Measurements from ENCODE around the gene CELF3. TPM values are rescaled to one million over a fixed set of nuclear protein-coding genes. Genes with fewer than 3 reads are reported as not detected.
A peak's percentile ranks its signal among the peaks of the same experiment; 100 is the strongest.
"Not testable (repeated sequence)": the region's sequence is repeated elsewhere in the genome, so short reads cannot be mapped to it uniquely, and the experiment has no call there.

The CELF3 gene
- total RNA-seq, 2 experiments from 2014 or later, result not detected

DNA sequence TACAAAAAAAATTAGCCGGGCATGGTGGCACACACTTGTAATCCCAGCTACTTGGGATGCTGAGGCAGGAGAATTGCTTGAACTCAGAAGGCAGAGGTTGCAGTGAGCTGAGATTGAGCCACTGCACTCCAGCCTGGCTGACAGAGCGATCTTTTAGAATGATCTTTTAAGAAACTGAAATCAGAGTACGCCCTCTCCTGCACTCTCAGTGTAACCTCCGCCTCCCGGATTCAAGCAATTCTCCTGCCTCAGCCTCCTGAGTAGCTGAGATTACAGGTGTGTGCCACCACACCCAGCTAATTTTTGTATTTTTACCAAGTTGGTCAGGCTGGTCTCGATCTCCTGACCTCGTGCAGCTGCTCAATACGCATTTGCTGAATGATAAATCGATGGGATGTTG, 17.4 kb upstream of the CELF3 start:
- DNase-seq; H3K36me3 Mint-ChIP-seq (ENCODE audit: low read depth); POLR2A ChIA-PET; H3K4me1 Mint-ChIP-seq (ENCODE audit: low read depth); H3K4me3 Mint-ChIP-seq; H3K27ac Mint-ChIP-seq; ATAC-seq: not testable (repeated sequence)
- H3K9me3 Mint-ChIP-seq (ENCODE audit: insufficient read depth), result peaks cover 18% of the 10 kb centered on the region
- peaks cover 13% of the 10 kb centered on the region for H3K27me3 Mint-ChIP-seq (ENCODE audit: low read depth)
- CTCF ChIA-PET, result interaction anchor here (0.8 to 3.2 kb wide), 27 partner anchors 10 to 433 kb away, joined by 3 to 40 read pairs (median 4); no protein-coding TSS in a partner anchor

GRCh38 chr1:151733126-151733525, 16.5 kb upstream of the CELF3 start:
- ChIA-PET CTCF (interaction anchor here (1.0 to 3.2 kb wide), 2 partner anchors 138 to 426 kb away, joined by 3 to 40 read pairs; no protein-coding TSS in a partner anchor), POLR2A (no interaction called here)
- no peak for ATAC-seq
- peaks cover 14% of the 10 kb centered on the region for H3K9me3 Mint-ChIP-seq (ENCODE audit: insufficient read depth)
- H3K4me3 Mint-ChIP-seq, result no peak overlapping the region
- H3K27me3 Mint-ChIP-seq (ENCODE audit: low read depth), result peaks cover 17% of the 10 kb centered on the region
- no peaks in the 10 kb centered on the region for H3K4me1 Mint-ChIP-seq (ENCODE audit: low read depth)
- no peak overlapping the region for H3K27ac Mint-ChIP-seq
- DNase-seq, result no peak
- no peaks in the 10 kb centered on the region for H3K36me3 Mint-ChIP-seq (ENCODE audit: low read depth)

- H3K36me3 Mint-ChIP-seq (ENCODE audit: low read depth), result no peaks in the 10 kb centered on the region
- H3K9me3 Mint-ChIP-seq (ENCODE audit: insufficient read depth), result no peaks in the 10 kb centered on the region
- no peak overlapping the region for H3K27ac Mint-ChIP-seq
- H3K4me3 Mint-ChIP-seq, result no peak overlapping the region
- DNase-seq (no peak), ATAC-seq (no peak)
- peaks cover 26% of the 10 kb centered on the region for H3K27me3 Mint-ChIP-seq (ENCODE audit: low read depth)
- POLR2A ChIA-PET, result no interaction called here
- CTCF ChIA-PET, result interaction anchor here (2.0 kb wide), 1 partner anchor 136 kb away, joined by 7 read pairs; no protein-coding TSS in a partner anchor
- no peaks in the 10 kb centered on the region for H3K4me1 Mint-ChIP-seq (ENCODE audit: low read depth)
Measured at GRCh38 chr1:151729966-151730291, 13.3 kb upstream of the CELF3 start.

DNA sequence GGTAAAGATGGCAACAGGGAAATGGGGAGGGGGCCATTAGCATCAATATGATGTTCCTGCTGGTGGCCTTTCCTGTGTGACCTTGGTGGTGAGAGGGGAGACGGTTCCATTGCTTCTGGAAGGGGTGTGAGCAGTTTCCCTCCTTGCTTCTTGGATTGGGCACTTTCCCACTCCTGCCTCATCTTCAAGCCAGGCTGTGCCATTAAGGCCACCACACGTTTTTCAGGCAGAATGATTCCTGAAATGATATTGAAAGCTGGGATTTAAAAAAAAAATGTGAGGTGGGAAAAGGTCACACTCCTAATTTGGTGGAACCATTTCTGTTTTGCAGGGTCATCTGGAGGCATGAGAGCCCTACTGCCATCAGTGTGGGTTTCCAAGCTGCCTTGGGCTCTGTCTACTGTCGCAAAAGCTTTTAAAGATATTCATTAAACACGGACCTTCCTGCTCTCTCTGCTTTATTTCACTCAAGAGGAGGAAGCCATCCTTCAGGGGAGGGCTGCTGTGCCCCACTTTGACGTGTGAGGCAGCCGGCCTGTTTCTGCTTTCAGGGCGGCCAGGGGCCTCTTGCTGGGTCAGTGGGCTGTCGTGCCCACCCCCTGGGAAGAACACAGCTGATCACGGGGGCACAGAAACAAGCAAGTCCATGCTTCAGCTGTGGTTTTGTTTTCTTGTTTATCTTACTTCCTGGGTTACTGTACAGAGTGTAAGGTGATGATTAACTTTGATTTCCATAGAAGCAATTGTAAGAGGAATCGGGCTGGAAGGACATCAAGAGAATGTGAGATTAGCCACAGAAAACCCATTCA, 12.8 kb upstream of the CELF3 start:
- H3K36me3 Mint-ChIP-seq (ENCODE audit: low read depth), result no peaks in the 10 kb centered on the region
- DNase-seq (no peak), ATAC-seq (no peak)
- no peaks in the 10 kb centered on the region for H3K4me1 Mint-ChIP-seq (ENCODE audit: low read depth)
- ChIA-PET POLR2A (interaction anchor here (0.5 to 1.0 kb wide), 2 partner anchors 33 to 405 kb away, joined by 3 to 4 read pairs; no protein-coding TSS in a partner anchor), CTCF (interaction anchor here (2.0 kb wide), 1 partner anchor 135 kb away, joined by 7 read pairs; no protein-coding TSS in a partner anchor)
- no peak overlapping the region for H3K27ac Mint-ChIP-seq
- H3K4me3 Mint-ChIP-seq, result no peak overlapping the region
- H3K9me3 Mint-ChIP-seq (ENCODE audit: insufficient read depth), result no peaks in the 10 kb centered on the region
- peaks cover 24% of the 10 kb centered on the region for H3K27me3 Mint-ChIP-seq (ENCODE audit: low read depth)

DNA sequence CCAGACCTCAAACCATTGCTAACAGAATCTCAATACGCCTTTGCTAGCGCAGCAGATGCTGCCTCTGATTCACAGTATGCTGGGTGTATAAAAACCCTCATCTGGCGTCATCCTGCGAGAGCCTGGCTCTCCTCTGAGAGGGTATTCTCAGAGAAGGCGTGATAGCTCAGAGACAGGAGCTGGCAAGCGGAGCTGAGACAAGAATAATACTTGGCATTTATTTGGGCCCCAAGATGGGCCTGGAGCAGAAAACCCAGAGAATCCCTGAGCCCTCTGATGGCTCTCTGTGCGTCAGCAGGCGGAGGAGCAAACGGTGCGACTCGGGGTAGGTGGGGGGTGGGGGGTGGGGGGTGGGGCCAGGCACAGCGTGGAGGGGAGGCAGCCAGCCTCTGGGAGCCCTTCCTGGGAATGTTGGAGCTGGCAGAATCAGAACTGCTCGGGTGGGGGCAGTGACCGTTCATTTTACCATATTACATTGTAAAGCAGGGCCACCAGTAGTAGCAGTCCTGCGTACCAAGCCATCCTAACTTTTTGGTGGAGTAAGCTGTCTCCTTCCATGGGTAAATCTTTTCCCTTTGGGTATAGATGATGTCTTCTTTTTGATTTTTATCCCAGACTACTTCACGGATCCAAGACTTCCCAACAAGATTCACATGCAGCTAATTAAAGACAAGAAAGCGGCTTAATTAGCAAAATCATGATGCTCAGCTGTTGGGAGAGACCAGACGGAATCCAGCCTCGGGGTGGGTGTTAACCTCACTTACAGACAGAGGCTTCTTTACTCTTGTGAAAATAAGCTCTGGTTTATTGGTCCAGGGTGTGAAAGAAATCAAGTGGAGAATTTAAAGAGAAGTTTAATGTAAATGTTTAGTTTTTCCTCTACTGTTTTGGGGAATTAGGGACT, 11.8 kb upstream of the CELF3 start:
- no peak overlapping the region for H3K27ac Mint-ChIP-seq
- no peaks in the 10 kb centered on the region for H3K9me3 Mint-ChIP-seq (ENCODE audit: insufficient read depth)

DNA sequence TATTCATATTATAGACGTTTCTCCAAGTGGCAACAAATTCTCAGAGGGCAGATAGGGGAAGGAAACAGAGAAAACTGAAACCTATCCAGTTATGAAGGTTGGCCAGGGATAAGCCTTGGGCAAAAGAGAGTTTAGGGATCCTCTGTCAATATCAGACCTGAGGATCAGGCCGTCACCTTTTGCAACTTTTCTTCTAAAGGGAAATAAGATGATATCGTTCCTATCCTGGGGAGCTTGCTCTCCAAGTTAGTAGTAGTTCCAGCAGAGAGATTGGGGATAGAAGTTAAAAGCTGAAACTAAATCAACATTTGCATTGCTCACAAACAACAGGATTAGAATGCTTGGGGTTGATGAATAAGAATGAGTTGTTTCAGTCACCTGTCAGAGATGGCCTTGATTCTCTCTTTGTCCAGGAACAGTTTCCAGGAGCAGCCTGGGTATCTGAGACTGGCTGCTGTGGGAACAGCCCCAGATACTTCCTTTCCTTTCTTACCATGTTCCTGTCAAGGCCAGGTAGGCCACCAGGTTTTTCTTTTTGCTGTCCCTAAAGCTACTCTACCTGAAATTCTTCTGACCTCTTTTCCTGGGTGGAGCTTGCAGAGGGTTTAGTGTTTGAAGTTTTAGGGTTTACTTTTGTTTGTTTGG, 7.2 kb upstream of the CELF3 start:
- CTCF ChIA-PET, result interaction anchor here (0.9 to 1.5 kb wide), 4 partner anchors 8 to 113 kb away, joined by 3 to 4 read pairs (median 4); no protein-coding TSS in a partner anchor

More for the DNA sequence above, 11.8 kb upstream of the CELF3 start:
- no peak for DNase-seq
- Mint-ChIP-seq H3K4me1 (ENCODE audit: low read depth) (no peaks in the 10 kb centered on the region), H3K4me3 (no peak overlapping the region), H3K36me3 (ENCODE audit: low read depth) (no peaks in the 10 kb centered on the region), H3K27me3 (ENCODE audit: low read depth) (peaks cover 30% of the 10 kb centered on the region)
- ChIA-PET POLR2A (interaction anchor here (1.0 kb wide), 1 partner anchor 34 kb away, joined by 4 read pairs; no protein-coding TSS in a partner anchor), CTCF (interaction anchor here (1.1 to 2.0 kb wide), 2 partner anchors 134 kb away, joined by 3 to 7 read pairs; no protein-coding TSS in a partner anchor)
- ATAC-seq, result no peak

DNA sequence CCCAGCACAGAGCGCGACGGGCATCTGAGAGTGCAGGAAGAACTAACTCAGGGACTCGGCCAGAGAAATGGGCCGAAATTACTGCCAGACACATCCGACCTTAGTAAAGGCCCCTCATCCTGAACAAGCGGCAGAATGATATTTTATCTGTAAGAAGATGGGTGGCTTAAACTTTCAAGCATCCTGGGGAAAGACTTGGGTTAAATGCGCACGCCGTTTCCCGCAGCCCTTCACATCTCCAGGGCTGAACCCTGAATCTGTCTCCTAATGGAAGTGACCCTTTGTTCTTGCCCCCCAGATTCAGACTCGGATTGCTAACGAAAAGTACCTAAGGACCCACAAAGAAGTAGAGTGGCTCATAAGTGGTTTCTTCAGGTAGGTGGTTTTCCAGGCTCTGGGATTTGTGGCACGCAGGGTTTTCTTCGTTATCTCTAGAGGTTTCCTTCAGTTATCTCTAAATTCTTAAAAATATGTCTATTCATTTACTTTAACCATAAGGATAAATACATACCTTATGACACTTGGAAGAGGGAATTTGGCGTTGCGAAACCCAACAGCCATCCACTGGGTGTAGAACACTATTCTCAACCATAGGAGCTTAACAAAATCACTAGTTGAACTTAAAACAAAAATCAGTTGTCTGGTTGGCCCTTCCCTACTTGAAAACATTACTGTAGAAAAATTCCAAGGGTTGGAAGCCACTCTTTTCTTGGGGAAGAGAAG, 5.3 kb upstream of the CELF3 start:
- Mint-ChIP-seq H3K27ac (no peak overlapping the region), H3K36me3 (ENCODE audit: low read depth) (no peaks in the 10 kb centered on the region), H3K4me3 (peak overlapping the region; percentile 65), H3K27me3 (ENCODE audit: low read depth) (peaks cover 55% of the 10 kb centered on the region), H3K4me1 (ENCODE audit: low read depth) (peaks cover 18% of the 10 kb centered on the region), H3K9me3 (ENCODE audit: insufficient read depth) (no peaks in the 10 kb centered on the region)
- ChIA-PET POLR2A (interaction anchor here (1.2 kb wide), 1 partner anchor 9 kb away, joined by 3 read pairs; no protein-coding TSS in a partner anchor), CTCF (interaction anchor here (0.8 to 1.9 kb wide), 5 partner anchors 13 to 187 kb away, joined by 3 to 7 read pairs (median 3); no protein-coding TSS in a partner anchor)
- DNase-seq (no peak), ATAC-seq (no peak)

More for the DNA sequence above, 7.2 kb upstream of the CELF3 start:
- Mint-ChIP-seq H3K36me3 (ENCODE audit: low read depth) (no peaks in the 10 kb centered on the region), H3K4me1 (ENCODE audit: low read depth) (peaks cover 14% of the 10 kb centered on the region), H3K4me3 (no peak overlapping the region), H3K27ac (no peak overlapping the region), H3K27me3 (ENCODE audit: low read depth) (peaks cover 43% of the 10 kb centered on the region), H3K9me3 (ENCODE audit: insufficient read depth) (no peaks in the 10 kb centered on the region)
- POLR2A ChIA-PET, result no interaction called here
- ATAC-seq (no peak), DNase-seq (no peak)

DNA sequence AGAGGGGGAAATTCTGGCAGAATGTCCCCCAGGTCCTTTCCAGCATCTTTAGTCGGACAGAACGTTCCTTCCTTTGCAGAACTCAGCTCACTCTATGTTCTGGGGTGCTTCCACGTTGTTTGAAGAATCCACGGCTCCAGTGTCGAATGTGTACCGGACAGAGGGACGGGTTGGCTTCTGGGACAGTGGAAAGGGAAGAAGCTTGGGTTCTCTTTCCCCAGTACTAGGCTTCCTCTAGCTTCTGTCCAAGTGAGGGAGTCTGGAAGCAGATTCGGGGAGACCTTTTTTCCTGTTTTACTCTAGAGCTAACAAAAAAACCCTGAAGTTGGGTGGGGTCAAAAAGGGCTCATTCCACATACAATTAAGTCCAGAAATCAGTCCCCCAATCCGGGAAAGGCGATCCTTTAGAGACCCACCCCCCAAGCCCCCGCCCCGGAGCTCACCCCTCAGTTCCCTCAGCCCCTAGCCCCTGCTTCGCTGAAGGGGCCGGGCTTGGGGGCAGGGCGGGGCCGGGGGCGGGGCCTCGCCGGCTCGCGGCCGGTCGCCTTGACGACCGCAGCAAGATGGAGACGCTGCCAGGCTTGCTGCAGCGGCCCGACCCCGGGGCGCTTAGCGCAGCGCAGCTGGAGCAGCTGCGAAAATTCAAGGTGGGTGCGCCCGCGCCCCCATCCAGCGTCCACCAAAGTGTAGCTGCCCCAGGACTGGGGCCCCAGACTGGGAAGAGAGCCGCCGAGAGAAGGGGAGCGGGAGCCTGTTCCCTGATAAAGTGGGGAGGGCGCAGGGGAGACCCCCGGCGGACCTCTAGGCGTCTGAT, 4.6 kb upstream of the CELF3 start, which contains the start of gene RIIAD1:
TSS of gene RIIAD1 (plus strand) at position 549 of the 814 bp plus-strand sequence. CDS start at position 564, 15 bp downstream.
- no peak within 1 kb of the TSS for H3K27ac Mint-ChIP-seq
- POLR2A ChIA-PET, result interaction anchor here (1.2 kb wide), 1 partner anchor 8 kb away, joined by 3 read pairs; no protein-coding TSS in a partner anchor
- H3K4me3 Mint-ChIP-seq, result peak within 1 kb of the TSS; percentile 65
- ATAC-seq (peak; percentile 92), DNase-seq (peak; percentile 50)
- H3K36me3 Mint-ChIP-seq (ENCODE audit: low read depth), result no peaks in the 10 kb centered on the region
- H3K27me3 Mint-ChIP-seq (ENCODE audit: low read depth), result peaks cover 56% of the 10 kb centered on the region
- H3K9me3 Mint-ChIP-seq (ENCODE audit: insufficient read depth), result no peaks in the 10 kb centered on the region
- CTCF ChIA-PET, result interaction anchor here (0.9 to 1.9 kb wide), 8 partner anchors 14 to 738 kb away, joined by 3 to 6 read pairs (median 3); partner anchors contain the start of gene POGZ
- H3K4me1 Mint-ChIP-seq (ENCODE audit: low read depth), result peaks cover 20% of the 10 kb centered on the region

DNA sequence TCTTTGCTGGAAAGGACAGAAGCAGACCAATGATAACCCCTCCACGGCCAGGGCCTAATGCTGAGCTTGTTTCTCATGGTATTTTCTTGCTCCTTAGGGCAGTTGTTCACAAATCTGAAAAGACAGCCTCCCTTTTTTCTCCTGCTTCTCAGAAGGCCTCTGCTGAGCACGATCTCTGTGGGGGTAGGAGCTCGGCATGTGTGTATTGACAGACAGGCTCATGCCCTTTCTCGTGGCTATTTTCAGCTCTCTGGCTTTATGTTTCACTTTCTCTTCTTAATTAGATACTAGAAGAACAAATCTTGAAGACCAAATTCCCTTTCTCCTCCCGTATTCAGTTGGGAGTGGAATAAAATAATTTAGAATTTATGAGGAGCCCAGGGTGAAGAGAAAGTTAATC, 4.0 kb upstream of the CELF3 start:
- DNase-seq (peak; percentile 27), ATAC-seq (no peak)
- Mint-ChIP-seq H3K9me3 (ENCODE audit: insufficient read depth) (no peaks in the 10 kb centered on the region), H3K27me3 (ENCODE audit: low read depth) (peaks cover 56% of the 10 kb centered on the region), H3K4me3 (peak overlapping the region; percentile 62), H3K4me1 (ENCODE audit: low read depth) (peaks cover 22% of the 10 kb centered on the region), H3K27ac (no peak overlapping the region), H3K36me3 (ENCODE audit: low read depth) (no peaks in the 10 kb centered on the region)
- ChIA-PET POLR2A (interaction anchor here (1.2 kb wide), 1 partner anchor 8 kb away, joined by 3 read pairs; no protein-coding TSS in a partner anchor), CTCF (interaction anchor here (0.9 to 1.9 kb wide), 8 partner anchors 14 to 738 kb away, joined by 3 to 6 read pairs (median 3); partner anchors contain the start of gene POGZ)

- H3K4me3 Mint-ChIP-seq, result peak overlapping the region; percentile 62
- CTCF ChIA-PET, result interaction anchor here (1.1 to 1.9 kb wide), 5 partner anchors 15 to 739 kb away, joined by 3 to 6 read pairs (median 3); no protein-coding TSS in a partner anchor
Measured at GRCh38 chr1:151720125-151720524, 3.5 kb upstream of the CELF3 start.

More at GRCh38 chr1:151720125-151720524, 3.5 kb upstream of the CELF3 start:
- Mint-ChIP-seq H3K9me3 (ENCODE audit: insufficient read depth) (no peaks in the 10 kb centered on the region), H3K4me1 (ENCODE audit: low read depth) (peaks cover 22% of the 10 kb centered on the region), H3K27me3 (ENCODE audit: low read depth) (peaks cover 60% of the 10 kb centered on the region), H3K27ac (no peak overlapping the region), H3K36me3 (ENCODE audit: low read depth) (no peaks in the 10 kb centered on the region)
- ATAC-seq (no peak), DNase-seq (no peak)
- POLR2A ChIA-PET, result no interaction called here
